GM12891 (cell line): ENCODE data around the gene IL1RN.

ENCODE experiments used
- DNase-seq: peaks from one replicate; pipeline ENCODE4 v3.0.0; 2011; ENCODE audit warnings: low spot score; ENCODE audit not compliant: insufficient read length
- FAIRE-seq: peaks from 2 replicates; lab custom pipeline; 2011; peaks lifted over from hg19 to GRCh38; lab: Jason Lieb, UNC
- PAX5 ChIP-seq: IDR thresholded peaks from 2 replicates; pipeline ENCODE4 v1.6.1; 2011; ENCODE audit warnings: low read length, moderate library complexity, mild to moderate bottlenecking; ENCODE audit not compliant: insufficient read depth, severe bottlenecking
- POLR2A ChIP-seq: IDR thresholded peaks from 2 replicates; pipeline ENCODE4 v1.6.1; 2011; ENCODE audit warnings: low read depth, low read length, control low read depth
- POLR2AphosphoS5 ChIP-seq: IDR thresholded peaks from 2 replicates; pipeline ENCODE4 v1.6.1; 2011; ENCODE audit warnings: low read depth, low read length, control low read depth
- POU2F2 ChIP-seq: IDR thresholded peaks from 2 replicates; pipeline ENCODE4 v1.6.1; 2011; ENCODE audit warnings: low read depth, mild to moderate bottlenecking, control low read depth, low read length, moderate library complexity
- SPI1 ChIP-seq: IDR thresholded peaks from 2 replicates; pipeline ENCODE4 v1.6.1; 2011; ENCODE audit warnings: low read depth, low read length, control low read depth
- TAF1 ChIP-seq: IDR thresholded peaks from 2 replicates; pipeline ENCODE4 v1.6.1; 2011; ENCODE audit warnings: low read depth, low read length, control low read depth

Gene IL1RN

DNA sequence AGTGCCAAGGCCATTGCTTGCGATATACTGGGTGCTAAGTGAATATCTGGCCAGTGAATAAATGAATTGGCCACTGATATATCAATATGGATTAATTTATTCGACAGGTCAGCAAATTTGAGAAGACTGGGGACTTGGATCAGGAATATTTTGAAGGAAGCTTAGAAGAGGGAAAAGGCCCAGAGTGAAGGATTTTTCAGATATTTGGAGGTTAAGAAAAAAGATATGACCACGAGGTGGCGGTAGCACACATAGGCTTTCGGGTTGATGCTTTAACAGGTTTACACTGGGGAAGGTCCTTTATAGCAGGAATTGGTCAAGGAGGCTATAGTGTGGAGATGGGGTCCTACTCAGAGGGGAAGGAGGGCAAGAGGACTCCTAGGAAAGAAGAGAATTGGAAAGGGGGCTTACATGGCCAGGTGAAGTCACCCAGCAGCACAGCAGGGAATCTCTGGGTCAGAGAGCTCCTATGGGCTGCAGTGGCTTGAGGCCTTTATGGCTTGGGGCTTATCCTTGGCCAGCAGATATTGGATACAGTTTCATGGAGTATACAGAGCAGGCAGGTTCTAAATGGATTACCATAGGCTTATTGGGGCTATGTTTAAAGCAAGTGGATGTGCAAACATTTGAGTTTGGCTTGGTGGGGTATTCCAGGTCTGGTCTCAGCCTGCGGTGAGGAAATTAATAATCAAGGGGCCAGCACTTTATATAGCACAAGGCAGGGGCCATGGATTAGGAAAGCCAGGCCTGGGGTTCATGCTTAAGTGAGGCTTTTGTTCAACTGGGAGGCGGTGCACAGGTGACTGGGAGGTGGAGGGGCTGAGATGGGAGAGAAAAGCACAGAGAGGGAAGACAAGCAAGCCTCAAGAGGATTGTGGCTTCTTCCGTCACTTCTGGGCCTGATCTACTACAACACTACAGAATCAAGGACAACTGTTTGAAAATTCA, 9.7 kb downstream of the IL1RN start:
- DNase-seq (no peak), FAIRE-seq (peak; percentile 65)
- TF ChIP-seq POU2F2 (no peak), POLR2A (no peak), TAF1 (no peak), POLR2AphosphoS5 (no peak), SPI1 (no peak), PAX5 (no peak)

DNA sequence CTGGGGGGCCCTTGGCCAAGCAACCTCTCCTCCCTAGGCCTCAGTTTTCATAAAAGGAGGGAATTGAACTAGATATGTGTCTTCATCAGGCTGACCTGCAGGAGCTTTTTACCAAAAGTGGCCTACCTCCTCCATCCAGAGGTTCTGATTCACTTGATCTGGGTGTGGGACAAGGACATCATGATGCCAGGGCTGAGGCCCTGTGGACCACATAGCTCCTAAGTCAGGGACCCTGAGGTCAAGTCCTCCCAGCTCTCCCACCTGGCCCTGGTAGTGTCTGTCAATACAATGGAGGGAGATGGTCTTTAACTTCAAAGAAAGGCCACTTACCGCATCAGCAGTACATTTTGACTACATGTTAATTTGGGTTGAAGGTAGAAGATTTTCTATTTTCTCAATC, 10.4 kb downstream of the IL1RN start:
- no peak for DNase-seq
- TF ChIP-seq POLR2A = no peak
- no peak for TF ChIP-seq TAF1
- no peak for TF ChIP-seq PAX5
- TF ChIP-seq POLR2AphosphoS5 = no peak
- no peak for TF ChIP-seq POU2F2
- TF ChIP-seq SPI1 = no peak
- FAIRE-seq = no peak

DNA sequence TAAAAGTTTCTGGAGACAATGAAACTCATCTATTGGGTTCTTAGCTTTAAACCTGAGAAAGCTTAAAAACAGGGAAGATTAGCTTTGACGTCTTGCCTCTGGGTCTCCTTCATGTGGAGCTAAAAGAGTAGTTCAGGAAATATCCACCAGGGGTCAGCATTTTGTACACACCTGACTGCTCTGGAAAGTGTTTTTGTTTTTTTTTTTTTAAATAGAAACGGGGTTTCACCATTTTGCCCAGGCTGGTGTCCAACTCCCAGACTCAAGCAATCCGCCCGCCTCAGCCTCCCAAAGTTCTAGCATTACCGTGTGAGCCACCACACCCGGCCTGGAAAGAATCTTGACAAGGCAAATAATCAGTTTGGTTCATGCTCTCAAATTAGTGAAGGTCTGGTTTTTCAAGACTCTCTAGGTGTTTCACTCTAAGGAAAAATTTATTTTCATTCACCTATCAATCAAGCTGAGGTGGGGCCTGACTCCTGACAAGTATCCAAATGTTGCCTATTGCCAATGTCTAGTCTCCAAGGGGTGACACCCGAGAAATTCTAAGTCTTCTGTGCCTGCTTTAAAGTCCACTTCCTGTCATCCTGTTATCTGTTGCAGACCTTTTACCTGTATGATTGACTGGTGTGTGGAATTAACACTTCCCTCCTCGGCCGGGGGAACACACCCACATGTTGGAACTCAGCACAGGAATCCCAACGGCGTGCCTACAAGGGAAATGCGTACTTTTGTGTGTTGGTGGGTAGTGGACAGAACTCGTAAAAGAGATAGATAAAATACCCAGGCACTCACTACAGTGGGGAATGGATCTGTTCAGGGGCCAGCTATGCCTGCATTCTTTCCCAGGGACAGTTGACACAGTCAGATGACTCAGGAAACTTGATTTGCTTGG, 11.3 kb downstream of the IL1RN start:
- TF ChIP-seq PAX5 = no peak
- TF ChIP-seq TAF1 = no peak
- no peak for TF ChIP-seq POU2F2
- TF ChIP-seq POLR2A = no peak
- no peak for TF ChIP-seq SPI1
- DNase-seq (no peak), FAIRE-seq (peak; percentile 82)

DNA sequence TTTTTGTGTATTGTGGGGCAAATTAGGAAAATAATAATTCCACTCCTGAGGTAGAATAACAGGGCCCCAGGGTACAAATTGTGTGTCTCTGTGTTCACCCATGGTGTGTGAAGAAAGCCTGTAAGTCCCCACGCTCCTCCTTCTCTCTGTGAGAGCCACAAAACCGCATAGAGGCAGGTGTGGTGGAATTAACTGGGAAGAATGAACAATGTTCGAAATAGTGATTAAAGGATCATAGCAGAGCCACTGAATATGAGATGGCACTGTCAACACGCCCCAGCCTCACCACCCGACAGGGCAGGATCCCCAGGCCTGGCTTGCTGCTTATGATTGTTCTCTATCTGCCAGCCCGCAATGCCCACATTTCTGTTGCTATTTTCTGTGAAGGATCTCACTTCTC, 14.1 kb downstream of the IL1RN start:
- DNase-seq = no peak

DNA sequence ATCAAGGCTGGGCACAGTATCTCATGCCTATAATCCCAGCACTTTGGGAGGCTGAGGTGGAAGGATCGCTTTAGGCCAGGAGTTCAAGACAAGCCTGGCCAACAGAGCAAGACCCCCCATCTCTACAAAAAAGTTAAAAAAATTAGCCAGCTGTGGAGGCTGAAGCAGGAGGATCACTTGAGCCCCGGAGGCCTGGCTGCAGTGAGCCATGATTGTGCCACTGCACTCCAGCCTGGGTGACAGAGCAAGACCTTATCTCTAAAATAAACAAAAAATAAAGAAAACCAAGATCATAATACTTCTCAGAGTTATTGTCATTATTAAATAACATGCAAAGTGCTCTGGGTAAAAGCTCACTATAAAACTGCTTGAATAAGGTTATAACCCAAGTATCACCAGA, 14.9 kb downstream of the IL1RN start:
- DNase-seq = no peak
- TF ChIP-seq POLR2AphosphoS5 (no peak), TAF1 (no peak), SPI1 (no peak), PAX5 (no peak), POLR2A (no peak), POU2F2 (no peak)
- FAIRE-seq = no peak

More for the DNA sequence above, 14.1 kb downstream of the IL1RN start:
- no peak for FAIRE-seq
- TF ChIP-seq POU2F2 (no peak), POLR2A (no peak), PAX5 (no peak), TAF1 (no peak), POLR2AphosphoS5 (no peak), SPI1 (no peak)

DNA sequence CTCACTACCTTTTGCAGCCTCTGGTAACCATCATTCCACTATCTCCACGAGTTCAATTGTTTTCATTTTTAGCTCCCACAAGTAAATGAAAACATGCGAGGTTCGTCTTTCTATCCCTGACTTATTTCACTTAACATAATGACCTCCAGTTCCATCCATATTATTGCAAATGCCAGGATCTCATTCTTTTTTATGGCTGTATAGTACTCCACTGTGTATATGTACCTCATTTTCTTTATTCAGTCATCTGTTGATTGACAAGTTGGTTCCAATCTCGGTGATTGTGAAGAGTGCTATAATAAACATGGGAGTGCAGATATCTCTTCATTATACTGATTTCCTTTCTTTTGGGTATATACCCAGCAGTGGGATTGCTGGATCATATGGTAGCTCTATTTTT, 16.9 kb downstream of the IL1RN start:
- FAIRE-seq = no peak
- no peak for DNase-seq

DNA sequence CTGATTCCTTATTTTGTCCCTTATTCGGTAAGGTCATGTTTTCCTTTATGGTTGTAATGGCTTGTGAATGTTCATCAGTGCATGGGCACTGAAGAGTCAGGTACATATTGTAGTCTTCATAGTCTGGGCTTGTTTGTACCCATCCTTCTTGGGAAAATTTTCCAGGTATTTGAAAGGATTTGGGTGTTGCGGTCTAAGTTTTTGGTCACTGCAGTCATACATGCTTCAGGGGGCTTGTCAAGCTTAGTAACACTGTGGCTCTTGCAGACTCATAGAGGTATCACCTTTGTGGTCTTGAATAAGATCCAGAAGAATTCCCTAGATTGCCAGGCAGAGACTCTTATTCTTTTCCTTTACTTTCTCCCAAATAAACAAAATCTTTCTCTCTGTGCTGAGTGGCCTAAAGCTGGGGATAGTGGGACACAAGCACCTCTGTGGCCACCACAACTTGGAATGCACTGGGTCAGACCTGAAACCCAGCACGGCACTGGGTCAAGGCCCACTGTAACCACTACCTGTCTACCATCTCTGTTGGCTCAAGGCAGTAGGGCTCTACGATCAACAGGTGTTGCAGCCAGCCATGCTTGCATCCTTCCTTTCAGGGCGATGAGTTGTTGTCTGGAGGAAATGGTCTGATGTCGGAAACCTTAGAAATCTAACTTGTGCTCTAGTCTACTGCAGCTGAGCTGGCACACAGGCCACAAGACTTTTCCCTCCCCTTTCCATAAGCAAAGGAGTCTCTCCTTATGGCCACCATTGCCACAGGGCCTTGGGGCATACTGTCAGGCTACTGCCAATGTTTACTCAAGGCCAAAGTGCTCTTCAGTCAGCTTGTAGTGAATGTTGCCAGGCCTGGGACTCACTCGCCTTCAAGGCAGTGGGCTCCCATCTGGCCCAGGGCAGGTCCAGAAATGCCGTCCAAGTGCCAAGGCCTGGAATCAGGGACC, 21.5 kb downstream of the IL1RN start:
- DNase-seq (no peak), FAIRE-seq (peak; percentile 68)
- TF ChIP-seq PAX5 = no peak
- TF ChIP-seq POLR2A = no peak
- TF ChIP-seq POLR2AphosphoS5 = no peak
- TF ChIP-seq POU2F2 = no peak
- TF ChIP-seq TAF1 = no peak
- TF ChIP-seq SPI1 = no peak

More for the DNA sequence above, 16.9 kb downstream of the IL1RN start:
- TF ChIP-seq TAF1 = no peak
- no peak for TF ChIP-seq SPI1
- no peak for TF ChIP-seq POLR2AphosphoS5
- TF ChIP-seq POU2F2 = no peak

DNA sequence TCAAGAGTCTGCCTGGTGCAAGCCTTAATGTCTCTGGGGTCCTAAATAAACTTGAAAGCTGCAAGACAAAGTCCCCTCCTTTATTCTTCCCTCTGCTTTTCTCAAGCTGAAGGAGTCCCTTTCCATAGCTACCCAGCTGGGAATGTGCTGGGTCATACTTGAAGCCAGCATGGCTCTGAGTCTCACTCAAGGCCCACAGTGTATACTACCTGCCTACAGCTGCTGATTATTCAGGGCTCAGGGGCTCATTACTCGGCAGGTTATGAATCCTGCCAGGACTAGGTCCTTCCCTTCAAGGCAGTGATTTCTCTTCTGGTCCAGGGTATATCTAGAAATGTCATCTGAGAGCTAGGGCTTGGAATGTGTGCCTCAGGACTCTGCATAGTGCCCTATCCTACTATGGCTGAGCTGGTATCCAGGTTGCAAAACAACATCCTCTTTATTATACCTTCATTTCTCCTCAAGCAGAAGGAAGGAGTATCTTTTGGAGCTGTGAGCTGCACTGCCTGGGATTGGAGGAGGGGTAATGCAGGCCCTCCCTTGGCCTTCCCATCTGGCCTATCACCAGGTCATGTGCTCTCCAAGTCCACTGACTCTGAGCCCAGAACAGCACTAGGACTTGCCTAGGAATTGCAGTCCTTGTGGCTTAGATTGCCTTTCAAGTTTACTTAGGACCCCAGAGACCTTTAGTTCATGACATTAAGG, 22.3 kb downstream of the IL1RN start:
- FAIRE-seq (no peak), DNase-seq (no peak)
- TF ChIP-seq PAX5 = no peak
- TF ChIP-seq POU2F2 = no peak
- TF ChIP-seq SPI1 = no peak
- no peak for TF ChIP-seq TAF1
- no peak for TF ChIP-seq POLR2A
- TF ChIP-seq POLR2AphosphoS5 = no peak
